Motor neuron (in vitro differentiated cells): ENCODE results near the gene VPS35. TPM values are rescaled to one million over a fixed set of nuclear protein-coding genes. Genes with fewer than 3 reads are reported as not detected.

Experiments used
- ATAC-seq, 8 experiments: fragments of 200-7000 bp; cut with Tn5 transposase; replicated peaks in 6 of 8; 2 replicates each; pipeline ENCODE4 v1.8.0; 2021; ENCODE audit warnings: mild to moderate bottlenecking in 8 of 8, moderate library complexity in 8 of 8
- H3K27ac ChIP-seq, 2 donors: fragments of 250-450 bp; sonication (Bioruptor Pico); 2 replicates each; pipeline ENCODE4 v1.9.0; 2021; ENCODE audit warnings: antibody characterized with exemption in 2 of 2, mild to moderate bottlenecking in 2 of 2, moderate library complexity in 1 of 2
- H3K4me1 ChIP-seq, 2 donors: fragments of 250-450 bp; sonication (Bioruptor Pico); replicated peaks in 1 of 2; 2 replicates each; pipeline ENCODE4 v1.6.1; 2021; ENCODE audit warnings: antibody characterized with exemption in 2 of 2, mild to moderate bottlenecking in 2 of 2, moderate library complexity in 1 of 2
- H3K4me3 ChIP-seq, 5 donors: fragments of 250-450 bp; sonication (Bioruptor Pico); 2 replicates each; pipeline ENCODE4 v1.9.0; 2021; ENCODE audit warnings: antibody characterized with exemption in 5 of 5, mild to moderate bottlenecking in 5 of 5, moderate library complexity in 4 of 5
- WGBS, 10 experiments: fragments of 450-650 bp; shearing (Covaris generic); methylation state at CpG; one replicate each; pipeline ENCODE4 v1.0.0; 2022; 5-methylcytosine and 5-hydroxymethylcytosine counted together
- in situ Hi-C, 9 experiments: fragments of 400-800 bp; cut with MboI; loops; one replicate each; pipeline ENCODE4 v1.15.0; 2021; ENCODE audit warnings: low sequenced_read_pairs in 9 of 9, low pct_unique_long_range_greater_than_20kb in 2 of 9; ENCODE audit not compliant: unreplicated experiment in 9 of 9
- total RNA-seq, 8 experiments: library from RNA; unstranded; fragments of 300-600 nt; gene quantifications; 2 replicates each; pipeline versions ENCODE4 v1.2.3 to v1.2.4, GENCODE V29; 2022

VPS35 gene
- total RNA-seq, 8 experiments from 2014 or later: 39.6 to 80.6 (median 54.8) TPM

DNA sequence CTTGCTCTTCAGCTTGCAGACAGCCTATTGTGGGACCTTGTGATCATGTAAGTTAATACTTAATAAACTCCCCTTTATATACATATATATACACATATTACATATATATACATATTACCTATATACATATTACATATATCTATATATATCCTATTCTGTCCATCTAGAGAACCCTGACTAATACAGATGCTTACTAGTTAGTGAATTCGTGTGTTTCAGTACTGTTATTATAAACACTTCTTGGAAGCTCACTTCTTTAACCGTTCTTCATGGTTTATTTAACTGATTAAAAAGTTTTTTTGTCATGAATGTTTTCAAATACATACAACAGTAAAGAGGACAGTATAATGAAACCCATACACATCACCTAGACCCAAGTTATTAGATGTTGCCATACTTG, 13.1 kb upstream of the VPS35 start:
- WGBS, 10 experiments: 75 to 100% (median 100%) methylated on average over 1 to 2 of the region's 2 CpGs; no CpG with 5 or more reads in 3 of the 10 experiments
- H3K27ac ChIP-seq: no peak overlapping the region
- no peak for ATAC-seq
- no peak overlapping the region for H3K4me3 ChIP-seq
- in situ Hi-C loops: no loop called here
- no peaks in the 10 kb centered on the region for H3K4me1 ChIP-seq

GRCh38 chr16:46701615-46702014, 12.6 kb upstream of the VPS35 start:
- Histone ChIP-seq H3K4me3 (no peak overlapping the region), H3K4me1 (no peaks in the 10 kb centered on the region), H3K27ac (no peak overlapping the region)
- in situ Hi-C loops: no loop called here
- 50 to 100% (median 98%) methylated on average over 1 to 4 of the region's 4 CpGs; no CpG with 5 or more reads in 2 of the 10 experiments for WGBS, 10 experiments
- peak in 1 of 8 experiments; percentile 60 for ATAC-seq

DNA sequence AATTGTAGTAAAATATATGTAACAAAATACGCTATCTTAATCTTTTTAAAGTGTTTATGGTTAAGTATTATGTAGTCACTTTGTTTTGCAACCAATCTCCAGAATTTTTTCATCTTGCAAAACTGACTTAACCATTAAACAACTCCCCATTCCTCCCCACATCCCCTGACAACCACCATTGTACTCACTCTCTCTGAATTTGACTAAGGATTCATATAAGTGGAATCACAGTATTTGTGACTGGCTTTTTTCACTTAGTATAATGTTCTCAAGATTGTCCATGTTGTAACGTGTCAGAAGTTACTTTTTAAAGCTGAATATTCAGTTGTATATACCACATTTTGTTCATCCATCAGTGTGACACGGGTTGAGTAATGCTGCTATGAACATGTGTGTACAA, 11.1 kb upstream of the VPS35 start:
- no peak overlapping the region for H3K27ac ChIP-seq
- 56 to 100% (median 95%) methylated on average over 1 to 3 of the region's 3 CpGs; no CpG with 5 or more reads in 1 of the 10 experiments for WGBS, 10 experiments

DNA sequence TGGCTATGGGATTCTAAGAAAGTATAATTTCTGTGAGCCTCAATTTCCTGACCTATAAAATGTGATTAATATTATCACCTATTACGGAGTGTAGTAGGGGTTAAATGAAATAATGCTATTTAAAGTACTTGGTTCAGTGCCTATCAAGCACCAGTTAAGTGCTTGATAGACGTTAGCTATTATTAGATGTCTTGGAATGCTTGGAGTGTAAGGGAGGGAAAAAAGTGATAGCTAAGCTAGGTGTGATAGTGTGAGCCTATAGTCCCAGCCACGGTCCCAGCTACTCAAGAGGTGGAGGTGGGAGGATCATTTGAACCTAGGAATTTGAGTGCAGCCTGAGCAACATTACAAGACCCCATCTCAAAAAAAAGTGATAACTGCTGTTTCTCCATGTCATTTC, 8.0 kb upstream of the VPS35 start:
- H3K4me3 ChIP-seq: no peak overlapping the region
- in situ Hi-C loops: loop anchor here in 2 of 9 experiments (25.0 kb wide), 2 partner anchors 90 to 115 kb away; no protein-coding TSS in a partner anchor
- no peak overlapping the region for H3K27ac ChIP-seq
- no peak for ATAC-seq
- 72 to 100% (median 86%) methylated on average over 1 to 3 of the region's 3 CpGs; no CpG with 5 or more reads in 3 of the 10 experiments for WGBS, 10 experiments
- H3K4me1 ChIP-seq: no peaks in the 10 kb centered on the region

More for the DNA sequence above, 11.1 kb upstream of the VPS35 start:
- in situ Hi-C loops: no loop called here
- Histone ChIP-seq H3K4me1 (no peaks in the 10 kb centered on the region), H3K4me3 (no peak overlapping the region)
- ATAC-seq: peak in 1 of 8 experiments; percentile 92

- no peak for ATAC-seq
- Histone ChIP-seq H3K27ac (no peak overlapping the region), H3K4me3 (no peak overlapping the region), H3K4me1 (peaks cover 5 to 6% of the 10 kb centered on the region in 2 donors)
- in situ Hi-C loops: loop anchor here in 2 of 9 experiments (25.0 kb wide), 2 partner anchors 91 to 116 kb away; no protein-coding TSS in a partner anchor
- 67 to 100% (median 100%) methylated on average over 1 to 5 of the region's 5 CpGs; no CpG with 5 or more reads in 1 of the 10 experiments for WGBS, 10 experiments
Measured at GRCh38 chr16:46695937-46696336, 7.0 kb upstream of the VPS35 start.

DNA sequence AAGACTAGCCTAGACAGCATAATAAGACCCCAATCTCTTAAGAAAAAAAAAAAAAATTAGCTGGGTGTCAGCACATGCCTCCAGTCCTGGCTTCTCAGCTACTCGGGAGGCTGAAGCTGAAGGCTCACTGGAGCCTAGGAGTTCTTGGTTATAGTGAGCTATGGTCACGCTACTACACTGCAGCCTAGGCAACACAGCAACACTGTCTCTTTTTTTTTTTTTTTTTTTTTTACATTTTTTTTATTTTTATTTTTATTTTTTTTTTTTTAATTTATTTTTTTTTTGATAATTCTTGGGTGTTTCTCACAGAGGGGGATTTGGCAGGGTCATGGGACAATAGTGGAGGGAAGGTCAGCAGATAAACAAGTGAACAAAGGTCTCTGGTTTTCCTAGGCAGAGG, 4.6 kb upstream of the VPS35 start:
- in situ Hi-C loops: loop anchor here in 2 of 9 experiments (25.0 kb wide), 2 partner anchors 94 to 119 kb away; no protein-coding TSS in a partner anchor
- WGBS, 10 experiments: 78 to 100% (median 96%) methylated on average over 1 to 2 of the region's 2 CpGs; no CpG with 5 or more reads in 2 of the 10 experiments
- Histone ChIP-seq H3K4me1 (peaks cover 6 to 9% of the 10 kb centered on the region in 2 donors), H3K4me3 (no peak overlapping the region), H3K27ac (no peak overlapping the region)
- ATAC-seq: no peak

- Histone ChIP-seq H3K27ac (no peak overlapping the region), H3K4me1 (peaks cover 12 to 21% of the 10 kb centered on the region in 2 donors), H3K4me3 (no peak overlapping the region)
- WGBS, 10 experiments: 0 to 100% (median 57%) methylated on average over 1 to 4 of the region's 4 CpGs; no CpG with 5 or more reads in 1 of the 10 experiments
- in situ Hi-C loops: loop anchor here in 2 of 9 experiments (25.0 kb wide), 2 partner anchors 96 to 121 kb away; no protein-coding TSS in a partner anchor
- no peak for ATAC-seq
Measured at GRCh38 chr16:46691726-46692125, 2.7 kb upstream of the VPS35 start.

DNA sequence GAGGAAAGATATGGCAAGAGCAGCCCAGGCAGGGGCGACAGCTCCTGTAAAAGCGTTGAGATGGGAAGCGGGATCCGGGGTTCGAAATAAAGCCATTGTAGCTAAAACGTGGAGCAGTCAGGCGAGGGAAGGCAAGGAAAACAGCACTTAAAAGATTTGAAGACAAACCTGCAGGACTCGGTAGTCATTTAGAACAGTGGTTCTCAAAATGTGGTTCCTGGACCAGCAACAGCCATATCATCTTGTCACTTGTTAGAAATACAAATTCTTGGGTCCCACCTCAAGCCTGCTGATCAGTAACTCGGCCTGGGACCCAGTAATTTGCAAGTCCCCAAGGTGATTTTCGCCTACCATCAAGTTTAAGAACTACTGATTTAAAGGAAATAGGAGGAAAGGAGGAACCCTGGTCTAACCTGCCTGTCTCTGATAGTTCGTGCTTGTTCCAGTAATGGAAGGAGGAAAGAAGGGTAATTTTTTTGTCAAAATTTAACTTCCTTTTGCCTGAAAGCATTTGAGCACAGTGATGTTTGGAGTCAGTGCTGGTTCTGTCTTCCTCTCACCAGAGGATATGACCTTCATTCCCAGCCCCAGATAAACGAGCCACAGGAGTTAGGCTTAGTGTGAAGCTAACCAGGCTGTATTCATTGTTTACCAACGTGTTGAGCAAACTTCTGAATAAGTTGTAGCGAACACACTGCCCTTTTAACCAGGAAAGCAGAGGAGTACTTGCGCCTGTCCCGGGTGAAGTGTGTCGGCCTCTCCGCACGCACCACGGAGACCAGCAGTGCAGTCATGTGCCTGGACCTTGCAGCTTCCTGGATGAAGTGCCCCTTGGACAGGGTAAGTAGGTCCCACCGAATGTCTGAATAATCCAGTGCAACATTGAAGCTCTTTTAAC, 1.6 kb upstream of the VPS35 start:
- in situ Hi-C loops: loop anchor here in 2 of 9 experiments (25.0 kb wide), 2 partner anchors 97 to 122 kb away; no protein-coding TSS in a partner anchor
- WGBS, 10 experiments: 0 to 21% (median 9%) methylated on average over 2 to 20 of the region's 21 CpGs; no CpG with 5 or more reads in 1 of the 10 experiments
- no peak for ATAC-seq
- peak overlapping the region; percentile 70 to 88 (median 73) for H3K4me3 ChIP-seq
- peaks cover 12 to 23% of the 10 kb centered on the region in 2 donors for H3K4me1 ChIP-seq
- H3K27ac ChIP-seq: peak overlapping the region in 1 of 2 donors; percentile 1

DNA sequence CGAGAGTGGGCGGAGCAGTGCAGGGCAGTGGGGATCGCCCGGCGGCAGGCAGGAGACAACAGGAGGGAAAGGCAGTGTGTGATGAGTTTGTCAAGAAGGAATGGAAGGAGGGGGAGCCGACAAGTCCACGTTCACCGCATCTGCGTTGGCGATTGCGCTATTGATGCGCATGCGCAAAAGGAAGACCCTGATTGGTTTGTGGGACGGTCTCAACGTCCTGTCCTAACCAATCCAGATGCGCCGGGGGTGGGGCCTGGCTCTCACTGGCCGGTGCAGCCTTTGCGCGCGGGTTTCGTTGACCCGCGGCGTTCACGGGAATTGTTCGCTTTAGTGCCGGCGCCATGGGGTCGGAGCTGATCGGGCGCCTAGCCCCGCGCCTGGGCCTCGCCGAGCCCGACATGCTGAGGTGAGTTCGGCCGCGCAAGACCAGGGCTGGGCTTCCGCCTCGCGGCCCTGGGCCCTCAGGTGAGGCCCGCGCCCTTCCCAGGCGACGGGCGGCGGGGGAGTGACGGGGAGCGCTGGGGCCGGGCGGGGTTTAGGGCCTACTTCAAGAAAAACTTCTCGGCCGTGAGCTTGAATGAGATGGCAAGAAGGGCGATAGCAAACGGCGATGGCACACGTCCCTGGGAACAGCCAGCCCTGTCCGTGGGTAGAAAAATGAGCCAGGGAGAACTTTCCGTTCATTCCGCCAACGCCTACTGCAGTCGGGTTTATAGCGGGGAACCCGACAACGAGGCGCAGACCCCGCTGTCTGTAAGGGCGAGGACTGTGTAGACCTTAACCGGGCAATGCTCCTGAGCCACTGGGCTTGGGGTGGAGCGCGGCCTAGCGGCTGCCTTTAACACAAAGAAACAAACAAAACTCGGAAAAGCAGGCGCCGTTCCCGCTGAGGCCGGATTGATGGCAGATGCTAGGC, 645 bp upstream of the VPS35 start, which contains the start of gene ORC6:
TSS of gene ORC6 (plus strand) at position 295 of the 916 bp plus-strand sequence. CDS start at position 342, 47 bp downstream.
- peaks cover 12 to 23% of the 10 kb centered on the region in 2 donors for H3K4me1 ChIP-seq
- in situ Hi-C loops: loop anchor here in 2 of 9 experiments (25.0 kb wide), 2 partner anchors 98 to 123 kb away; no protein-coding TSS in a partner anchor
- 0 to 13% (median 1%) methylated on average over 5 to 19 of the region's 79 CpGs; no CpG with 5 or more reads in 3 of the 10 experiments for WGBS, 10 experiments
- peak within 1 kb of the TSS; percentile 98 for H3K27ac ChIP-seq
- H3K4me3 ChIP-seq: peak within 1 kb of the TSS; percentile 70 to 88 (median 73)
- peak; percentile 77 to 85 (median 82) for ATAC-seq

- Histone ChIP-seq H3K4me1 (peaks cover 15 to 23% of the 10 kb centered on the region in 2 donors), H3K27ac (peak overlapping the region; percentile 98), H3K4me3 (peak overlapping the region; percentile 70 to 88 (median 73))
- in situ Hi-C loops: loop anchor here in 2 of 9 experiments (25.0 kb wide), 2 partner anchors 99 to 124 kb away; no protein-coding TSS in a partner anchor
- ATAC-seq: no peak
- WGBS, 10 experiments: 0 to 24% (median 5%) methylated on average over 2 to 8 of the region's 14 CpGs; no CpG with 5 or more reads in 1 of the 10 experiments
Measured at GRCh38 chr16:46688101-46688653, 801 bp downstream of the VPS35 start.

- ATAC-seq: no peak
- H3K27ac ChIP-seq: no peak overlapping the region
- in situ Hi-C loops: loop anchor here in 2 of 9 experiments (25.0 kb wide), 2 partner anchors 100 to 125 kb away; no protein-coding TSS in a partner anchor
- WGBS, 10 experiments: 25 to 86% (median 66%) methylated on average over 1 to 9 of the region's 9 CpGs
- peaks cover 15 to 23% of the 10 kb centered on the region in 2 donors for H3K4me1 ChIP-seq
- H3K4me3 ChIP-seq: peak overlapping the region; percentile 70 to 88 (median 73)
Measured at GRCh38 chr16:46687486-46687885, 1.5 kb downstream of the VPS35 start.
